Neuronal stem cell (in vitro differentiated cells): ENCODE measurements around the gene LCE3A.

Experiments
- DNase-seq: peaks from one replicate; pipeline ENCODE4 v3.0.0-alpha.2; 2013; ENCODE audit warnings: low spot score
- H2AFZ ChIP-seq: one replicate; pipeline ENCODE4 v1.6.1; 2013; ENCODE audit warnings: mild to moderate bottlenecking, low read length, inconsistent platforms
- H2AK5ac ChIP-seq: 2 replicates; pipeline ENCODE4 v1.6.1; 2013; ENCODE audit warnings: low read depth, mild to moderate bottlenecking, inconsistent platforms, low read length, moderate library complexity, mixed read lengths
- H2BK120ac ChIP-seq: 2 replicates; pipeline ENCODE4 v1.6.1; 2013; ENCODE audit warnings: low read depth, mild to moderate bottlenecking, inconsistent platforms, low read length, moderate library complexity, mixed read lengths
- H2BK12ac ChIP-seq: one replicate; pipeline ENCODE4 v1.6.1; 2013; ENCODE audit warnings: low read length, inconsistent platforms
- H2BK15ac ChIP-seq: 2 replicates; pipeline ENCODE4 v1.6.1; 2013; ENCODE audit warnings: mild to moderate bottlenecking, low read length, inconsistent platforms, mixed read lengths
- H2BK5ac ChIP-seq: one replicate; pipeline ENCODE4 v1.6.1; 2013; ENCODE audit warnings: inconsistent platforms, mild to moderate bottlenecking, low read length, moderate library complexity
- H3K14ac ChIP-seq: one replicate; pipeline ENCODE4 v1.6.1; 2013; ENCODE audit warnings: low read length, inconsistent platforms
- H3K18ac ChIP-seq: 2 replicates; pipeline ENCODE4 v1.6.1; 2013; ENCODE audit warnings: low read length, inconsistent platforms
- H3K23ac ChIP-seq: 2 replicates; pipeline ENCODE4 v1.6.1; 2013; ENCODE audit warnings: low read depth, mild to moderate bottlenecking, mixed read lengths, low read length, inconsistent platforms; ENCODE audit not compliant: poor library complexity
- H3K27ac ChIP-seq: replicated peaks from 3 replicates; pipeline ENCODE4 v1.5.1; 2013; ENCODE audit warnings: low read length, inconsistent platforms
- H3K27me3 ChIP-seq, 3 experiments: 2 replicates each; pipeline ENCODE4 v1.6.1; 2013; ENCODE audit warnings: low read length in 3 of 3, mild to moderate bottlenecking in 2 of 3, inconsistent platforms in 1 of 3, low read depth in 1 of 3, mixed read lengths in 1 of 3, moderate library complexity in 1 of 3; ENCODE audit not compliant: control insufficient read depth in 3 of 3, insufficient read depth in 3 of 3
- H3K36me3 ChIP-seq, 2 donors: replicated peaks in 1 of 2; 2 replicates each; pipeline ENCODE4 v1.6.1; 2013; ENCODE audit warnings: low read length in 2 of 2; ENCODE audit not compliant: control insufficient read depth in 2 of 2, insufficient read depth in 2 of 2
- H3K4ac ChIP-seq: 2 replicates; pipeline ENCODE4 v1.6.1; 2013; ENCODE audit warnings: inconsistent platforms, mild to moderate bottlenecking, low read length, moderate library complexity
- H3K4me1 ChIP-seq, 2 donors: 1 replicate in 1 of 2; 2 replicates in 1 of 2; pipeline ENCODE4 v1.6.1; 2013; ENCODE audit warnings: low read length in 2 of 2, low read depth in 1 of 2; ENCODE audit not compliant: control insufficient read depth in 2 of 2, insufficient read depth in 1 of 2
- H3K4me2 ChIP-seq: one replicate; pipeline ENCODE4 v1.6.1; 2013; ENCODE audit warnings: mild to moderate bottlenecking, low read length, inconsistent platforms; ENCODE audit not compliant: insufficient read depth, poor library complexity, severe bottlenecking
- H3K4me3 ChIP-seq, 2 donors: 2 replicates each; pipeline ENCODE4 v1.5.1; 2013; ENCODE audit warnings: low read length in 2 of 2, mild to moderate bottlenecking in 2 of 2, inconsistent platforms in 1 of 2, moderate library complexity in 1 of 2
- H3K79me1 ChIP-seq: one replicate; pipeline ENCODE4 v1.6.1; 2013; ENCODE audit warnings: low read depth, mild to moderate bottlenecking, inconsistent platforms, low read length, moderate library complexity
- H3K9ac ChIP-seq: one replicate; pipeline ENCODE4 v1.6.1; 2013; ENCODE audit warnings: mild to moderate bottlenecking, low read depth, low read length, inconsistent platforms; ENCODE audit not compliant: poor library complexity
- H3K9me3 ChIP-seq, 2 donors: replicated peaks in 1 of 2; 2 replicates each; pipeline versions ENCODE3 to v1.6.1; 2013; ENCODE audit warnings: low read length in 2 of 2, mild to moderate bottlenecking in 2 of 2, inconsistent platforms in 1 of 2, low read depth in 1 of 2, mixed read lengths in 1 of 2, moderate library complexity in 1 of 2; ENCODE audit not compliant: control insufficient read depth in 2 of 2, insufficient read depth in 1 of 2
- H4K8ac ChIP-seq: one replicate; pipeline ENCODE4 v1.6.1; 2013; ENCODE audit warnings: low read depth, mild to moderate bottlenecking, inconsistent platforms, low read length, moderate library complexity
- H4K91ac ChIP-seq: one replicate; pipeline ENCODE4 v1.6.1; 2013; ENCODE audit warnings: low read length, low read depth, mild to moderate bottlenecking, inconsistent platforms; ENCODE audit not compliant: poor library complexity
- WGBS, 2 donors: extraction: QIAGEN DNeasy Blood & Tissue Kit; methylation state at CpG; one replicate each; pipeline ENCODE4 v1.1.7; 2013; ENCODE audit warnings: missing lambda C conversion rate in 2 of 2, mixed read lengths in 1 of 2; ENCODE audit not compliant: insufficient read length in 2 of 2, insufficient replicate concordance in 1 of 2; ENCODE audit errors: extremely low coverage in 2 of 2; 5-methylcytosine and 5-hydroxymethylcytosine counted together

Gene LCE3A

DNA sequence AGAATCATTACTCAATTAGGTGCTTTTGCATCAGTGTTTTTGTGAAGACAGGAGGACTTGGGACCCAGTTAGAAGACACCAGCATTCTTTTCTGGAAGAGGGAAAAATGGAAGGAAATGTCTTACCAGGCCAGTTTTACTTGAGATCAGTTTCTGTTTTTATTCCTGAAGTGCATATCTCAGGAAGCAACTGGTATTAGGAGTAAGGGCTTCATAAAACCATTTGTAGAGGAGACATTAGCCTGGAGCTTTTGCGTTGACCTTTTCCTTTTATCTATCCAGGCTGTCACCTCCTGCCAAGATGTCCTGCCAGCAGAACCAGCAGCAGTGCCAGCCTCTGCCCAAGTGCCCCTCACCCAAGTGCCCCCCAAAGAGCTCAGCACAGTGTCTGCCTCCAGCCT, 9.4 kb downstream of the LCE3A start, which contains the start of gene LCE3B:
Gene LCE3B, plus strand, starts transcription at position 301 of the 400 bp plus-strand sequence. Its CDS starts 0 bp downstream, at position 301.
- Histone ChIP-seq H2AFZ (no peak within 1 kb of the TSS), H3K9ac (no peak within 1 kb of the TSS), H2BK12ac (no peak within 1 kb of the TSS), H3K4me1 (no peaks in the 10 kb centered on the region), H4K91ac (no peak within 1 kb of the TSS), H3K27ac (no peak within 1 kb of the TSS), H3K4me2 (no peak within 1 kb of the TSS), H4K8ac (no peak within 1 kb of the TSS), H2AK5ac (no peak within 1 kb of the TSS), H2BK15ac (no peak within 1 kb of the TSS), H3K14ac (no peak within 1 kb of the TSS), H3K9me3 (peaks cover 0 to 3% of the 10 kb centered on the region in 2 donors), H3K4ac (no peak within 1 kb of the TSS), H3K23ac (no peak within 1 kb of the TSS), H3K27me3 (no peaks in the 10 kb centered on the region), H3K79me1 (no peaks in the 10 kb centered on the region), H3K4me3 (no peak within 1 kb of the TSS), H3K18ac (no peak within 1 kb of the TSS), H2BK120ac (no peak within 1 kb of the TSS), H2BK5ac (no peak within 1 kb of the TSS), H3K36me3 (no peaks in the 10 kb centered on the region)
- no CpG with 5 or more reads among the region's 1 CpG for WGBS, 2 donors
- DNase-seq: no peak

DNA sequence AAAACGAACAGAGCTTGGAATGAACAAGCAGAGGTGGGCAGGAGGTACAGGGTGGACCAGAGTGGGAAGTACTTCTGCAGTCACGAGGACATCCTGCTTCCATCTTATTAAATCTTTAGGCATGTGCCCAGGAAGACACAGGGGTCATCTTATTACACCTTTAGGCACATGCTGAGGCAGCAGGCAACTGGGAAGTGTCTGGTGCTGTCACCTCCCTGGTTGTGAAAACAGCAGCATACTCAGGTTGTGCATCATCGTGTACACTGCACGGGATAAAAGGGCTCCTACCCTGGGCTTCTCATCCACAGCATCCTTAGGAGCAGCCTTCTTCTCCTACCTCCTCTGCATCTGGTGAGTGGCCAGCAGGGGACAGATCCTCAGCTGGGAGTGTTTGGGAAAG, 23.0 kb downstream of the LCE3A start, which contains the start of gene LCE3C:
Gene LCE3C, plus strand, starts transcription at position 301 of the 400 bp plus-strand sequence. CDS start 498 bp downstream, outside the sequence.
- Histone ChIP-seq H2AK5ac (no peak within 1 kb of the TSS), H2BK12ac (no peak within 1 kb of the TSS), H3K27ac (no peak within 1 kb of the TSS), H3K79me1 (no peaks in the 10 kb centered on the region), H3K14ac (no peak within 1 kb of the TSS), H2BK5ac (no peak within 1 kb of the TSS), H3K4me1 (no peaks in the 10 kb centered on the region), H3K36me3 (no peaks in the 10 kb centered on the region), H2BK15ac (no peak within 1 kb of the TSS), H3K4ac (no peak within 1 kb of the TSS), H3K4me2 (no peak within 1 kb of the TSS), H3K9ac (no peak within 1 kb of the TSS), H2AFZ (no peak within 1 kb of the TSS), H3K18ac (no peak within 1 kb of the TSS), H4K91ac (no peak within 1 kb of the TSS), H3K27me3 (no peaks in the 10 kb centered on the region), H3K23ac (no peak within 1 kb of the TSS), H2BK120ac (no peak within 1 kb of the TSS), H4K8ac (no peak within 1 kb of the TSS), H3K9me3 (no peaks in the 10 kb centered on the region), H3K4me3 (no peak within 1 kb of the TSS)
- WGBS, 2 donors: no CpG with 5 or more reads among the region's 4 CpGs
- no peak for DNase-seq

DNA sequence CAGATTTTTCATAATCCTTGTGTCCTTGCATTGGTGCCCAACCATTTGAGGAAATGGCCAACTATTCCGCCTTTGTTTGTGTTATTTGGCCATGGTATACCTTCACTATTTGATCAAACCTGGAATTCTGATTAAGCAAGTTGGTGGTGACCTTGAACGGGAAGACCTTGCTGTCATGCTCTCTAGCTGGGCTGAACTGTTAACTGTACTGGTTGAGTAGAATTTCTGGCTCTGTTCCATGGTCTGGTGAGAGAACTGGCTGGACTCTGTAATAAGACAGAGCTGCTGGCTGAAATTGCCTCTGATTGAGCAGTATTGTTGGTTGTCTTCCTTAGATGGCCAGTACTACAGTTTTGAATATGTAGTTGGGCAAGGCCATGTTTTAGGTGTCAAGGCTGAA, 25.9 kb downstream of the LCE3A start:
- no peak overlapping the region for H2AK5ac ChIP-seq
- H3K23ac ChIP-seq: no peak overlapping the region
- H3K9ac ChIP-seq: no peak overlapping the region
- no peaks in the 10 kb centered on the region for H3K36me3 ChIP-seq
- H4K8ac ChIP-seq: no peak overlapping the region
- no peak overlapping the region for H3K4ac ChIP-seq
- H4K91ac ChIP-seq: no peak overlapping the region
- H3K9me3 ChIP-seq: no peaks in the 10 kb centered on the region
- H3K4me1 ChIP-seq: no peaks in the 10 kb centered on the region
- no peak overlapping the region for H3K18ac ChIP-seq
- no peak overlapping the region for H2AFZ ChIP-seq
- H3K4me3 ChIP-seq: no peak overlapping the region
- no peak overlapping the region for H2BK120ac ChIP-seq
- DNase-seq: no peak
- no peak overlapping the region for H3K4me2 ChIP-seq
- H3K27me3 ChIP-seq: no peaks in the 10 kb centered on the region
- no peak overlapping the region for H2BK5ac ChIP-seq
- no peak overlapping the region for H2BK15ac ChIP-seq
- no peaks in the 10 kb centered on the region for H3K79me1 ChIP-seq
- no CpG with 5 or more reads among the region's 2 CpGs for WGBS, 2 donors
- no peak overlapping the region for H3K14ac ChIP-seq
- H2BK12ac ChIP-seq: no peak overlapping the region
- no peak overlapping the region for H3K27ac ChIP-seq

DNA sequence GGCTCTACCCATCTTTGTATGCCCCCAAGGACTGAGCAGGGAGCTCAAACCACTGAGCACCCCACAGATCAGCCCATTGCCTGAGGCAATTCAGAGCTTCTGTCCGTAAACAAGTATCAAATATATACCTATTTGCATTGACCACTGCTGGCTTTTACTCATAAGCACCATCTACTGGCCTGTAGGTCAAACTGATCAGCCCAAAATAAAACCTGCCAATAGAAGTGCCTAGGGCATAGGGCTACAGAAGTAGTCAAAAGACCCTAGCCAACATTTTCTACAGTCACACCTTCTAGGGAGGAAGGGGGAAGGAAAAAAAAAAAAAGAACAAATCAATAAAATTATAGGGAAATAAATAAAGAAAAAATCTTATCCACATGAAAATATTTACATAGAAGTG, 37.3 kb downstream of the LCE3A start:
- Histone ChIP-seq H3K4me2 (no peak overlapping the region), H2AK5ac (no peak overlapping the region), H3K4me1 (no peaks in the 10 kb centered on the region), H2BK120ac (no peak overlapping the region), H2BK12ac (no peak overlapping the region), H3K36me3 (no peaks in the 10 kb centered on the region), H4K8ac (no peak overlapping the region), H2BK5ac (no peak overlapping the region), H3K27ac (no peak overlapping the region), H3K18ac (no peak overlapping the region), H4K91ac (no peak overlapping the region), H3K4ac (no peak overlapping the region), H2AFZ (no peak overlapping the region), H2BK15ac (no peak overlapping the region), H3K27me3 (no peaks in the 10 kb centered on the region), H3K9me3 (peaks cover 0 to under 1% of the 10 kb centered on the region in 2 donors), H3K4me3 (no peak overlapping the region), H3K23ac (no peak overlapping the region), H3K14ac (no peak overlapping the region), H3K79me1 (no peaks in the 10 kb centered on the region), H3K9ac (no peak overlapping the region)
- no peak for DNase-seq
- WGBS, 2 donors: no CpG with 5 or more reads among the region's 1 CpG
